Right lung (tissue), 5 donors: ENCODE data around the gene B3GNT5. TPM values are rescaled to one million over a fixed set of nuclear protein-coding genes. Genes with fewer than 3 reads are reported as not detected.
A peak's percentile ranks its signal among the peaks of the same experiment; 100 is the strongest.

Source experiments
- DNase-seq, 2 donors: peaks; one replicate each; pipeline ENCODE4 v3.0.0-alpha.2; 2013
- polyA plus RNA-seq, 5 donors: library from polyadenylated mRNA; unstranded; fragments of 120-200 nt; gene quantifications; one replicate each; pipeline versions ENCODE4 v1.2.1 to v1.2.3, GENCODE V29; 2013; ENCODE audit warnings: inconsistent platforms in 1 of 5, low replicate concordance in 1 of 5; ENCODE audit not compliant: insufficient read length in 5 of 5, insufficient read depth in 1 of 5

Gene B3GNT5
- polyA plus RNA-seq, 5 donors: 18.1 to 31.5 (median 25.7) TPM

GRCh38 chr3:183264268-183264667 is 11.2 kb downstream of the B3GNT5 start:
- DNase-seq: no peak

- no peak for DNase-seq
These were observed 12.1 kb downstream of the B3GNT5 start for GRCh38 chr3:183265157-183265642.

DNA sequence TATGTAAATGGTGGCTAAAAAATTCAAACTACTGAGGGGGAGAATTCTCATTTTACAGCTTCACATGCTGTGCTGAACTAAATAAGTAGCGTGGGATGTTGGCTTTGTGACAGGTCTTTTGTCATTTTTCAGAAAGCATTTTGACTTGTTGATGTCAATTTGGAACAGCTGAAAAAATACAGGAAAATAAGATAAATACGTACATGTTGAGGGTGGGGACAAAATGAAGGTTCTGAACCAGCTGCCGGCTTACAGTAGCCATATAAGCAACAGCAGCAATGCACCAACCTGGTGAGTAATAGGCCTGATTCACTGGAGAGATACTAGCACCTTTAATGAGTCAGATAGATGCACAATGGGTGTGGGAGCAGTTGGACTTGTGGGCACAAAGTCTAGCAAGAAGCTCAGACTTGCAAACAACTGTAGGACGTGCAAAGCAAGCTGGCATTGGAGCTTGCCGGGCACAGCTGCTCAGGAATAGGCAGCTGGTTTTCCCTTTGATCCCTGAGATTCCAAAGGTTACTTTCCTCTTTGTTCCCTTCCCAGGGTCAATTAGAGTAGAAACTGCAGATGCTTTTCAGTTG is 12.9 kb downstream of the B3GNT5 start:
- DNase-seq: no peak

- no peak for DNase-seq
These were observed 13.4 kb downstream of the B3GNT5 start for GRCh38 chr3:183266454-183266853.

GRCh38 chr3:183267140-183267539 is 14.1 kb downstream of the B3GNT5 start:
- no peak for DNase-seq

GRCh38 chr3:183268366-183268765 is 15.3 kb downstream of the B3GNT5 start:
- DNase-seq: no peak

DNA sequence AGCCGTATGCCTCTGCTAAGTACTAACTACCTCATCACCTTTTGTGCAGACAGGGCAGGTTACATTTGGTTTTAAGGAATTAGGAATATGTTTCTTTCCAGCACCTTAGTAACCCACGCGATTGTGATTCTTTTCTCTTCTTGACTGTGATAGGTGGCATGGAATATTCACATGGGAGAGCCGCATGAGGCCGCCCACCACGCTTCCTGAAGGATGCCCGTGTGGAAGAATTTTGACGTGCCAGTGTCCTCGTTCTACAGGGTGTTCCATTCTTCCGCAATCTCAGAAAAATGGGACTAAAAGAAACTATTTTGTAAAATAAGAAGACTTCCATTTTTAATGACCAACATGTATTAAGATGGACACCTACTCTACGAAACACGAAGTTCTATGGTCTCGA is 16.3 kb downstream of the B3GNT5 start:
- no peak for DNase-seq

DNA sequence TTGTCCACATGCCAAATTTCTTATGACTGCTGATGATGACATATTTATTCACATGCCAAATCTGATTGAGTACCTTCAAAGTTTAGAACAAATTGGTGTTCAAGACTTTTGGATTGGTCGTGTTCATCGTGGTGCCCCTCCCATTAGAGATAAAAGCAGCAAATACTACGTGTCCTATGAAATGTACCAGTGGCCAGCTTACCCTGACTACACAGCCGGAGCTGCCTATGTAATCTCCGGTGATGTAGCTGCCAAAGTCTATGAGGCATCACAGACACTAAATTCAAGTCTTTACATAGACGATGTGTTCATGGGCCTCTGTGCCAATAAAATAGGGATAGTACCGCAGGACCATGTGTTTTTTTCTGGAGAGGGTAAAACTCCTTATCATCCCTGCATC is 17.3 kb downstream of the B3GNT5 start:
- no peak for DNase-seq

GRCh38 chr3:183272142-183272541 is 19.1 kb downstream of the B3GNT5 start:
- no peak for DNase-seq

- no peak for DNase-seq
These were observed 19.7 kb downstream of the B3GNT5 start for GRCh38 chr3:183272791-183273190.

DNA sequence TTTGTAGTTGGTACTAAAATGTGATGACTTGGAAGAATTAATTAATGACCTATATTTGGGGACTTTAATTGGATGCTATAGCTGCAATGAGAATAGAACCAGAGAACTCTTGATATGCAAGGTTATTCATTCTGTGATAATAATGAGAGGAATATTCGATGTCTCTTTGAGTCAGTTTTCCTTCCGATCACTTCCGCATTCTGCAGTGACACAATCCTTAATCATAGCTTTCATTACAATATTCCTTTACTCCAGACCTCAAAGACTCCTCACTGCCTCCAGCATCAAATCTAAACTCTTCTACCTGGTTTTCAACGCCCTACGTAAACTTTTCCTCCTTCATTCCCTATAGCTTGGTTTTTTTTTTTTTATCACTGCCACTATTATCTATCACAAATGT is 21.6 kb downstream of the B3GNT5 start:
- no peak for DNase-seq

- peak; percentile 72 to 75 for DNase-seq
These were observed 22.4 kb downstream of the B3GNT5 start for GRCh38 chr3:183275418-183275817.

DNA sequence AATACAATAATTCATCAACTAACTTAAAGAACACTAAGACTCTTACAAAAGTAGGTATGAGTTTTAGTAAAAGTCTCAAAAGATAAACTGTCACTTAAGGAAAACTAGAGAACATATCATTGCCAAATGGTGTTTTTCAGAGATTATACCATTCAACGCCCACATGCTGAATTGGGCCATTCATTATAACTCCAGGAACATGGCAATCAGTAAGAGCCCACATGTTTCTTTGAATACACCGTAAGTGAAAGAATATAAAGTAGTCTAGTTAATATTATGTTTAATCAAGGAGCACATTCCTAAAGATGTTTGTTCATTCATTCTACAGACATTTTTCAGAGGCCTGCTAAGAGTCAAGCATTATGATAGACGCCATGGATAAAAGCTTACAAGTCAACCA is 22.9 kb downstream of the B3GNT5 start:
- no peak for DNase-seq

- DNase-seq: no peak
These were observed 24.2 kb downstream of the B3GNT5 start for GRCh38 chr3:183277260-183277659.

GRCh38 chr3:183278479-183279088 is 25.5 kb downstream of the B3GNT5 start:
- DNase-seq: no peak

DNA sequence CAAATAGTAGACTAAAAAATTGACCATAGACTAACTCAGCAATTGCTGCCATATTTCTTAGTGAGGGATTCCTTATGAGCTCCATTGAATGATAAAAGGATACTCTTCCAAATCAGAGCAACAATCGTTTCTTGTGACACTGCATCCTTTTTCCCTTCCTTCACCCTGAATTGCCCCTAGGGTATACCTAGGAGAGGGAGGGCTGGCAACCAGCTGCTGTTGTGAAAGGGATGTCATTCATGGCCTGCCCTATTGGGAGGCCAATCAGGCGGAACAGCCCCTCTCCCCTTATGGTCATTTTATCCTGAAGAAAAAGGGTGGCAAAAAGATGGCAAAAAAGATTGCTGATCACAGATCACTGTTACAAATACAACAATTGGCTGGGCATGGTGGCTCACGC is 26.3 kb downstream of the B3GNT5 start:
- no peak for DNase-seq

GRCh38 chr3:183281126-183281797 is 28.2 kb downstream of the B3GNT5 start:
- no peak for DNase-seq

- no peak for DNase-seq
These were observed 30.8 kb downstream of the B3GNT5 start for GRCh38 chr3:183283886-183284285.

DNA sequence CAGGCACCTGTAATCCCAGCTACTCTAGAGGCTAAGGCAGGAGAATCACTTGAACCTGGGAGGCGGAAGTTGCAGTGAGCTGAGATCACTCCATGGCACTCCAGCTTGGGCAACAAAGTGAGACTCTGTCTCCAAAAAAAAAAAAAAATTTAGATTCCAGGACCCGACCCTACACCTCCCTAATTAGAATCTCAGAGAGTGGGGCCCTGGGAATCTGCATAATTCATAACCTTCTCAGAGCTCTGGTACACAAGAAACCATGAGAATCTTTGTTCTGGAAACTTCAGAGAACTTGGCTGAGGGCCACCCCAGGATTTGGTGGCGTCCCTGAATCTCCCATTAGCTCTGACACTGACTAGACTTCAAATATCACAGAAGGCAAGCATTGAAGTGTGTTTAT is 31.5 kb downstream of the B3GNT5 start:
- DNase-seq: no peak

DNA sequence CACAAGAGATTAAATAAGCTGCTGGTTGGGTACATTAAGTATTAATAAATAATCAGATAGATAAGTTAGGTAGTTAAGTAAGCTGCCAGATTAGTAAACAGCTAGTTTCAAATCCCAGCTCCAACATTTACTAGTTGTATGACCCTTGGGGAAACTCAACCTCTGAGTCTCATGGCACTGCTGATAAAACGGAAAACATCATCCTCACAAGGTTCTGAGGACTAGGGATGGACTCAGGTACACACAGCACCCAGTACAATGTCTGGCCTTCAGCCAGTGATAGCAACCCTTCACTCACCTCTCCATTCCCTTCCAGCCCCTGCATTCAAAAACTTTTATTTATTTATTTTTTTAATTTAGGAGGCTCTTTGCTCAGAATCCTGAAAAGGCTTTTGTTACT is 32.3 kb downstream of the B3GNT5 start:
- DNase-seq: no peak

DNA sequence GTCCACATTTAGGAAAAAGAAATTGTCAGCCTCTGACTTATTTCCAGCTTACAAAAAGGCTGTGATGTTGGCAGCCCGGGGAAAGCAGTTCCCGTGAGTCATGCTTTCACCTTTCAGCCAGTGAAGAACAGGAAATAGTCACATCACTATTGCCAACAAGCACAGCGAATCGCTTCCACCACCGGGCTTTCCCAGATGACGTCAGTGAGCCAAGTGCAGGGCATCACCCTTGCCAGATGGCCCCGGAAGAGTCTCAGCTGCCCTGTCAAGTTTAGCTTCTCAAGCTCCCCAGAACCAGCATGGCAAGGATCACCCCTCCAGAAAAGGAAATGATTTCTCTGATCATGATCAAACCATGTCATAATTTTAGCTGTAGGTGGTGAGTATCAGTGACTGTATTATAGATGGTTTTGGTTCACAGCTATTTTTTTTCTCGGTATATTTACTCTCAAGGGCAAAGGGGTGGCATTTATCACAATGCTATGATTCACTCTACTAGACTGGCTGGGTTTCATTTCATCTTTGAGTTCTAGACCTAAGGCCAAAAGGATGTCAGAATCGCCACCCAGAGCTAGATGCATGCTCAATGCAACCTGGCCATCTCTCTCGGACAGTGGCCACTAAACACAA is 32.9 kb downstream of the B3GNT5 start:
- no peak for DNase-seq

DNA sequence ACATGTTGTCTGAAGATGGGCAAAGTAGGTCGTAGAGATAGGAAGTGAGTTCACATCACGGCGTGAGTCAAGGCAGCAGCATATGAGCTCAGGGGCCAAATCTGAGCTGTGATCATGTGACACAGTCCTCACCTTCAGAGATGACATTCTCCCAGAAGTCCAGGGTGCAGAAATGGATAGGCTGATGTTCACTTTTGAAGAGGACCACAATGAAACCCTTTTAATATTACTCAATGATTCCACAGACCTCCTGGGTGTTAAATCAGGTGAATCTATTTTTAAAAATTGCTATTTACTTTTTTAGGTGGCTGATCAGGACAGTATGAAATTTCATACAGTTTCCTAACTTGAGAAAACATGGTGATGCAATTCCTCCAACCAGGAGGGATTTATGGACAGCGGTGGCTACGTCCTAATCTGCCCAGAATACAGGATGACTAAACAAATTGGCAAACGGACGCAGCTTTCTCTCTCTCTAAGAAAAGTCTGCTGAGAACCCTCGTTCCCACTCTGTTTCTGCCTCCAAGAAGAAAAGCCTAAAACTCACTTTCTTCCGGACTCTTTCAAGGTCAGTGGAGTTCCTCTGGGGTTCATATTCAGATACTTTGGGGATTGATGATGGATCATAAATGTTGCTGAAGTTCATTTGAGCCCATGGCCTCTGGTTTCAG is 34.4 kb downstream of the B3GNT5 start:
- no peak for DNase-seq
